VCaP (cell line): Measurements from ENCODE around the gene CBX2.
"Not testable (repeated sequence)": the region's sequence is repeated elsewhere in the genome, so short reads cannot be mapped to it uniquely, and the experiment has no call there.

Experiments used
- H3K27ac ChIP-seq: fragments of 450-650 bp; 2 replicates; pipeline ENCODE4 v1.5.1; 2017
- CTCF ChIP-seq: fragments of 450-650 bp; conservative IDR thresholded peaks from 2 replicates; pipeline ENCODE4 v1.5.1; 2017; ENCODE audit warnings: mild to moderate bottlenecking, moderate library complexity

The CBX2 gene

GRCh38 chr17:79760197-79760906, 17.6 kb upstream of the CBX2 start:
- H3K27ac ChIP-seq, result no peak overlapping the region
- TF ChIP-seq CTCF, result no peak

GRCh38 chr17:79761894-79762589, 15.9 kb upstream of the CBX2 start:
- no peak for TF ChIP-seq CTCF
- H3K27ac ChIP-seq, result no peak overlapping the region

- TF ChIP-seq CTCF, result no peak
- no peak overlapping the region for H3K27ac ChIP-seq
Measured at GRCh38 chr17:79765708-79766107, 12.2 kb upstream of the CBX2 start.

GRCh38 chr17:79769570-79770506, 8.1 kb upstream of the CBX2 start:
- no peak overlapping the region for H3K27ac ChIP-seq
- no peak for TF ChIP-seq CTCF

- H3K27ac ChIP-seq, result no peak overlapping the region
- TF ChIP-seq CTCF, result no peak
Measured at GRCh38 chr17:79771276-79771675, 6.7 kb upstream of the CBX2 start.

- not testable (repeated sequence) for H3K27ac ChIP-seq
Measured at GRCh38 chr17:79772726-79773125, 5.2 kb upstream of the CBX2 start.

GRCh38 chr17:79774561-79774975, 3.4 kb upstream of the CBX2 start:
- TF ChIP-seq CTCF, result no peak
- no peak overlapping the region for H3K27ac ChIP-seq
